ENCODE measurements around the gene TRAPPC12. TPM values are rescaled to one million over a fixed set of nuclear protein-coding genes. Genes with fewer than 3 reads are reported as not detected.

Gene TRAPPC12
- total and polyA plus RNA-seq, 4 experiments from 2014 or later, result 18.0 to 137 (median 94.7) TPM

GRCh38 chr2:3423492-3424170 lies 44.1 kb downstream of the TRAPPC12 start:
- Histone ChIP-seq H3K4me1 (ENCODE audit: insufficient read depth, low read length) (no peaks in the 10 kb centered on the region), H3K27me3 (ENCODE audit: insufficient read depth, low read length) (no peaks in the 10 kb centered on the region), H3K9me3 (ENCODE audit: control insufficient read depth in 1 of 2, low read length in 2 of 2) (no peaks in the 10 kb centered on the region), H3K36me3 (ENCODE audit: insufficient read depth, low read length) (peaks cover 36% of the 10 kb centered on the region), H3K4me3 (ENCODE audit: low read length in 2 of 2) (no peak overlapping the region), H3K27ac (ENCODE audit: low read depth, low read length) (no peak overlapping the region)
- H3K36me3 Mint-ChIP-seq, result peaks cover 42 to 74% of the 10 kb centered on the region in 2 donors
- H3K4me1 Mint-ChIP-seq, result peaks cover 3 to 6% (median 5%) of the 10 kb centered on the region in 4 donors
- no peaks in the 10 kb centered on the region for H3K27me3 Mint-ChIP-seq
- no peaks in the 10 kb centered on the region for H3K9me3 Mint-ChIP-seq
- intact Hi-C loops (cut with micrococcal nuclease), result loop anchor here (1.0 kb wide), 1 partner anchor 228 kb away; no protein-coding TSS in a partner anchor
- ChIA-PET CTCF (ENCODE audit: partially characterized antibody) (interaction anchor here (0.8 to 7.7 kb wide), 38 partner anchors 10 to 241 kb away, joined by 3 to 109 read pairs (median 4); partner anchors contain the start of genes ADI1 and TRAPPC12), POLR2A (ENCODE audit: partially characterized antibody) (interaction anchor here (1.2 to 1.9 kb wide), 2 partner anchors 45 to 228 kb away, joined by 5 to 12 read pairs; partner anchors contain the start of gene EIPR1)
- peak overlapping the region in 6 of 7 donors; percentile 9 to 90 (median 34) for H3K27ac Mint-ChIP-seq
- DNase-seq, result peak; percentile 50 to 63 (median 57)
- H3K4me3 Mint-ChIP-seq, result no peak overlapping the region

DNA sequence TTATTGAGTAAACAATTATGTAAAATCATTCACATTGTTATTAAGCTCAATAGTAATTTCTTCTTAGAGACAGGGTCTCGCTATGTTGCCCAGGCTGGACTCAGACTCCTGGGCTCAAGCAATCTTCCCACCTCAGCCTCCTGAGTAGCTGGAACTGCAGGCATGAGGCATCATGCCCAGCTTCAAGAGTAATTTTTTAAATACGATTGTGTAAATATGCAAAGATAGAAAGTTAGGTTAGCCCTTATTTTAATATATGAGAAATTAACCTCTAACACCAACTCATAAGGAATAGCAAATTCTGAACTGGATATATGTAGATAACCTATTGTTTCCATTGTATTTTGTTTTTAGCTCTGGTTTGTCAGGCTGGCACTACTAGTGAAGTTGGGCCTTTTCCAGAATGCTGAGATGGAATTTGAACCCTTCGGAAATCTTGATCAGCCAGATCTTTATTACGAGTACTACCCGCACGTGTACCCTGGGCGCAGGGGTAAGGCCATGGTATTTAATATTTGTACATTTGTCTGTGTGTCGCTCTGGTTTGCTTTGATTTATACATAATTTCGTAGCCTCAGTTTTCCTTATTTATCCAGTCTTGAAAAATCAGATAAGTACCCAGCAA lies 44.8 kb downstream of the TRAPPC12 start:
- ChIA-PET POLR2A (ENCODE audit: partially characterized antibody) (interaction anchor here (1.2 to 1.9 kb wide), 2 partner anchors 46 to 227 kb away, joined by 5 to 12 read pairs; partner anchors contain the start of gene EIPR1), CTCF (ENCODE audit: partially characterized antibody) (interaction anchor here (0.8 to 7.7 kb wide), 32 partner anchors 9 to 240 kb away, joined by 3 to 109 read pairs (median 5); partner anchors contain the start of gene TRAPPC12)
- Histone ChIP-seq H3K4me3 (ENCODE audit: low read length in 2 of 2) (no peak overlapping the region), H3K27me3 (ENCODE audit: insufficient read depth, low read length) (no peaks in the 10 kb centered on the region), H3K27ac (ENCODE audit: low read depth, low read length) (no peak overlapping the region), H3K9me3 (ENCODE audit: control insufficient read depth in 1 of 2, low read length in 2 of 2) (no peaks in the 10 kb centered on the region), H3K36me3 (ENCODE audit: insufficient read depth, low read length) (peaks cover 36% of the 10 kb centered on the region), H3K4me1 (ENCODE audit: insufficient read depth, low read length) (no peaks in the 10 kb centered on the region)
- intact Hi-C loops (cut with micrococcal nuclease), result loop anchor here (1.0 kb wide), 1 partner anchor 227 kb away; no protein-coding TSS in a partner anchor
- no peak for DNase-seq
- peaks cover 44 to 75% of the 10 kb centered on the region in 2 donors for H3K36me3 Mint-ChIP-seq
- H3K27ac Mint-ChIP-seq, result peak overlapping the region in 2 of 7 donors; percentile 9 to 54
- H3K27me3 Mint-ChIP-seq, result no peaks in the 10 kb centered on the region
- H3K9me3 Mint-ChIP-seq, result no peaks in the 10 kb centered on the region
- H3K4me1 Mint-ChIP-seq, result peaks cover 5 to 11% (median 5%) of the 10 kb centered on the region in 4 donors
- no peak overlapping the region for H3K4me3 Mint-ChIP-seq

GRCh38 chr2:3426615-3427014 lies 47.1 kb downstream of the TRAPPC12 start:
- no peaks in the 10 kb centered on the region for H3K27me3 Mint-ChIP-seq
- Histone ChIP-seq H3K4me1 (ENCODE audit: insufficient read depth, low read length) (no peaks in the 10 kb centered on the region), H3K27me3 (ENCODE audit: insufficient read depth, low read length) (no peaks in the 10 kb centered on the region), H3K9me3 (ENCODE audit: control insufficient read depth in 1 of 2, low read length in 2 of 2) (no peaks in the 10 kb centered on the region), H3K36me3 (ENCODE audit: insufficient read depth, low read length) (peaks cover 37% of the 10 kb centered on the region), H3K4me3 (ENCODE audit: low read length in 2 of 2) (no peak overlapping the region), H3K27ac (ENCODE audit: low read depth, low read length) (no peak overlapping the region)
- peak overlapping the region in 1 of 7 donors; percentile 41 for H3K27ac Mint-ChIP-seq
- ChIA-PET POLR2A (ENCODE audit: partially characterized antibody) (no interaction called here), CTCF (ENCODE audit: partially characterized antibody) (interaction anchor here (1.0 to 7.7 kb wide), 2 partner anchors 15 to 226 kb away, joined by 3 to 109 read pairs; no protein-coding TSS in a partner anchor)
- peaks cover 5 to 11% (median 5%) of the 10 kb centered on the region in 4 donors for H3K4me1 Mint-ChIP-seq
- peaks cover 60 to 86% of the 10 kb centered on the region in 2 donors for H3K36me3 Mint-ChIP-seq
- no peaks in the 10 kb centered on the region for H3K9me3 Mint-ChIP-seq
- intact Hi-C loops (cut with micrococcal nuclease), result no loop called here
- DNase-seq, result no peak
- no peak overlapping the region for H3K4me3 Mint-ChIP-seq

DNA sequence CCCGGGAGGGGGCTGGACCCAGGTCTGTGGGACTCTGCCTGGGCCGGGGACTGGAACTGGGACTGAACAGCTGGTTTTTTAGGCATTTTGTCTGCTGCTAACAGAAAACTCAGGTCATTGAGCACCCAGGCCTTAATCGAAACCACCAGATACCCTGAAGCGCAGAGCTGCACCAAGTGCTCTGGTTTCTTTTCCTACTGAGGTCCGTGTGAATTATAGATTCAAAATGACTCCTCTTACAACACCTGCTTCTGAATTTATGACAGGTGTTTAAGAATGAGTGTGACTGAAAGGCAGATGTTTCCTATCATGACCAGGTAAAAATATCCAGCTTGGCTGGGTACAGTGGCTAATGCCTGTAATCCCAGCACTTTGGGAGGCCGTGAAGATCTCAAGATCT lies 47.8 kb downstream of the TRAPPC12 start:
- no peak for DNase-seq
- Mint-ChIP-seq H3K27ac (no peak overlapping the region), H3K27me3 (no peaks in the 10 kb centered on the region), H3K4me1 (peaks cover 5 to 11% (median 5%) of the 10 kb centered on the region in 4 donors), H3K9me3 (no peaks in the 10 kb centered on the region), H3K4me3 (no peak overlapping the region), H3K36me3 (peaks cover 67 to 86% of the 10 kb centered on the region in 2 donors)
- CTCF ChIA-PET (ENCODE audit: partially characterized antibody), result no interaction called here
- POLR2A ChIA-PET (ENCODE audit: partially characterized antibody), result interaction anchor here (1.5 kb wide), 1 partner anchor 14 kb away, joined by 3 read pairs; no protein-coding TSS in a partner anchor
- intact Hi-C loops (cut with micrococcal nuclease), result no loop called here
- Histone ChIP-seq H3K27me3 (ENCODE audit: insufficient read depth, low read length) (no peaks in the 10 kb centered on the region), H3K4me1 (ENCODE audit: insufficient read depth, low read length) (no peaks in the 10 kb centered on the region), H3K27ac (ENCODE audit: low read depth, low read length) (no peak overlapping the region), H3K4me3 (ENCODE audit: low read length in 2 of 2) (no peak overlapping the region), H3K36me3 (ENCODE audit: insufficient read depth, low read length) (peaks cover 41% of the 10 kb centered on the region), H3K9me3 (ENCODE audit: control insufficient read depth in 1 of 2, low read length in 2 of 2) (no peaks in the 10 kb centered on the region)

DNA sequence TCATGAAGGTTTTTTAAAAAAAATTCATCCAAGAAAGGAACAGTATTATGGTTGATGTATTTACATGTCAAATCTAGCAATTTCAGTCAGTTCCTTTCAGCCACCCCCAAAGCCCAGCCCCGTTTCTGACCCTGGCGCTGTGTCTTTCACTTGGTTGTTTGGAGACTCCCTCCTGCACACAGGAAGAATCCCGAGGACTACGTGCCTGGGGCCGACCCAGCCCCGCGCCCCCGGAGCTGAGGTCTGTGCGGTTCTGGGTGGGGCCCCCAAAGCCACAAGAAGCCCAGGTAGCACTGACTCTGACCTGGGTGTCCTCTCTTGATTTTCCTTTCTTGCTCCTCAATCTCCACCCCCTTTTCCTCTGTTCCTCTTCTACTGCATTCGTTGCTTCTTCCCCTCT lies 49.1 kb downstream of the TRAPPC12 start:
- H3K9me3 Mint-ChIP-seq, result no peaks in the 10 kb centered on the region
- no peak overlapping the region for H3K4me3 ChIP-seq (ENCODE audit: low read length in 2 of 2)
- peaks cover 41% of the 10 kb centered on the region for H3K36me3 ChIP-seq (ENCODE audit: insufficient read depth, low read length)
- no peak overlapping the region for H3K27ac ChIP-seq (ENCODE audit: low read depth, low read length)
- no peak overlapping the region for H3K4me3 Mint-ChIP-seq
- no peaks in the 10 kb centered on the region for H3K27me3 Mint-ChIP-seq
- H3K36me3 Mint-ChIP-seq, result peaks cover 60 to 80% of the 10 kb centered on the region in 2 donors
- no peak for DNase-seq
- no peaks in the 10 kb centered on the region for H3K27me3 ChIP-seq (ENCODE audit: insufficient read depth, low read length)
- intact Hi-C loops (cut with micrococcal nuclease), result no loop called here
- no peaks in the 10 kb centered on the region for H3K4me1 ChIP-seq (ENCODE audit: insufficient read depth, low read length)
- peaks cover 5 to 11% (median 5%) of the 10 kb centered on the region in 4 donors for H3K4me1 Mint-ChIP-seq
- CTCF ChIA-PET (ENCODE audit: partially characterized antibody), result interaction anchor here (1.3 to 1.4 kb wide), 2 partner anchors 14 to 223 kb away, joined by 4 read pairs; no protein-coding TSS in a partner anchor
- H3K27ac Mint-ChIP-seq, result no peak overlapping the region
- POLR2A ChIA-PET (ENCODE audit: partially characterized antibody), result interaction anchor here (1.5 kb wide), 1 partner anchor 13 kb away, joined by 3 read pairs; no protein-coding TSS in a partner anchor
- no peaks in the 10 kb centered on the region for H3K9me3 ChIP-seq (ENCODE audit: control insufficient read depth in 1 of 2, low read length in 2 of 2)

DNA sequence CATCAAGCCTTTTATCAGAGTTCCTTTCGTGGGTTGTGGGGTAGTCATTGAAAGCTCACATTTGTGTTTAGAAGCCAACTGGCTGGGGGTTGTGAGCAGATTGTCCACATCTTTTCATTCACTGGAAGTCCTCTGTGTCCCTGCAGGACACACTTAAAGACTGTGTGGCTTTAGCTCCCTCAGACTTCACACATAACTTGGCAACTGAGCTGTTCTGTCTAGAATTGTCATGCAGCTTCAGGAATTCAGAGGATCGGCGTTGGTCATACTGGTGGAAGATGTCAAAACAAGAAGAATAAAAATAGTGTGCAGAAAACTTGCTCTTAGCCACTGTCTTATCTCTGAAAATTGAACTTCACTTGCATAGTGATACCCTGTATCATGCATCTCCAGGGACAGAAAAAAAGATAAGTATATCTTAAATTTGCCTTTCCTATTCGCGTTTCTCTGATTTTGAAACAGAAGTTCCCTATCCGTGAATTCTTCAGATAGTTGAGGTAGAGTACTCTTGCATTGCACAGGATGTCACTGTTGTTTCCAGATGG lies 49.6 kb downstream of the TRAPPC12 start:
- DNase-seq, result no peak
- no peak overlapping the region for H3K27ac Mint-ChIP-seq
- H3K4me3 Mint-ChIP-seq, result no peak overlapping the region
- no peaks in the 10 kb centered on the region for H3K27me3 Mint-ChIP-seq
- H3K36me3 Mint-ChIP-seq, result peaks cover 56 to 79% of the 10 kb centered on the region in 2 donors
- H3K9me3 ChIP-seq (ENCODE audit: control insufficient read depth in 1 of 2, low read length in 2 of 2), result no peaks in the 10 kb centered on the region
- no peaks in the 10 kb centered on the region for H3K4me1 ChIP-seq (ENCODE audit: insufficient read depth, low read length)
- peaks cover 41% of the 10 kb centered on the region for H3K36me3 ChIP-seq (ENCODE audit: insufficient read depth, low read length)
- no peaks in the 10 kb centered on the region for H3K27me3 ChIP-seq (ENCODE audit: insufficient read depth, low read length)
- CTCF ChIA-PET (ENCODE audit: partially characterized antibody), result interaction anchor here (1.2 to 1.6 kb wide), 4 partner anchors 9 to 223 kb away, joined by 3 to 8 read pairs (median 4); no protein-coding TSS in a partner anchor
- H3K9me3 Mint-ChIP-seq, result no peaks in the 10 kb centered on the region
- H3K4me1 Mint-ChIP-seq, result peaks cover 0 to 6% (median 2%) of the 10 kb centered on the region in 4 donors
- H3K4me3 ChIP-seq (ENCODE audit: low read length in 2 of 2), result no peak overlapping the region
- no peak overlapping the region for H3K27ac ChIP-seq (ENCODE audit: low read depth, low read length)
- intact Hi-C loops (cut with micrococcal nuclease), result no loop called here
- POLR2A ChIA-PET (ENCODE audit: partially characterized antibody), result no interaction called here
